Peyer's patch (tissue), 4 donors: ENCODE results near the gene MFRP.

Experiments used
- CTCF ChIP-seq, 6 experiments: fragments of 450-650 bp in 4 of 6; fragments of 200-600 bp in 2 of 6; sonication (generic) in 1 of 6; IDR thresholded peaks; one replicate each; pipeline ENCODE4 v1.5.1; 2017 to 2019; ENCODE audit warnings: antibody characterized with exemption in 6 of 6, mild to moderate bottlenecking in 3 of 6, moderate library complexity in 1 of 6
- POLR2A ChIP-seq, 2 donors: fragments of 450-650 bp; IDR thresholded peaks; one replicate each; pipeline ENCODE4 v1.5.1; 2017; ENCODE audit warnings: antibody characterized with exemption in 2 of 2, mild to moderate bottlenecking in 2 of 2, moderate library complexity in 2 of 2

- TF ChIP-seq CTCF (IDR thresholded peaks at IDR 0.05) (no peak), POLR2A (IDR thresholded peaks at IDR 0.05) (no peak)
These were observed 10.6 kb downstream of the MFRP start for GRCh38 chr11:119335655-119336543.
